HepG2 (cell line): ENCODE measurements around the gene GTF2B. TPM values are rescaled to one million over a fixed set of nuclear protein-coding genes. Genes with fewer than 3 reads are reported as not detected.

Experiments
- AFF4 ChIP-seq: sonication (generic); formaldehyde crosslinking; IDR thresholded peaks from 2 replicates; pipeline ENCODE4 v1.4.0; 2020; ENCODE audit warnings: missing genetic modification reagents
- EHMT2 ChIP-seq: fragments of 200-600 bp; sonication (generic); IDR thresholded peaks from 2 replicates; pipeline ENCODE4 v1.7.0; 2017; ENCODE audit warnings: antibody characterized with exemption, low read depth, low read length, borderline replicate concordance
- FOXJ3 ChIP-seq: sonication (generic); formaldehyde crosslinking; IDR thresholded peaks from 2 replicates; pipeline ENCODE4 v1.4.0; 2020; ENCODE audit warnings: missing genetic modification reagents, mild to moderate bottlenecking, borderline replicate concordance
- HBP1 ChIP-seq: IDR thresholded peaks from 2 replicates; pipeline ENCODE4 v1.6.1; 2016; ENCODE audit warnings: low read depth, control low read depth
- HDAC1 ChIP-seq: sonication (generic); formaldehyde crosslinking; IDR thresholded peaks from 2 replicates; pipeline ENCODE4 v1.5.1; 2020; ENCODE audit warnings: mild to moderate bottlenecking, missing genetic modification reagents
- HOXD1 ChIP-seq: sonication (generic); formaldehyde crosslinking; IDR thresholded peaks from 2 replicates; pipeline ENCODE4 v1.5.0; 2020; ENCODE audit warnings: missing genetic modification reagents
- MED13 ChIP-seq: sonication (generic); formaldehyde crosslinking; IDR thresholded peaks from 2 replicates; pipeline ENCODE4 v1.5.0; 2020; ENCODE audit warnings: missing genetic modification reagents
- NFIC ChIP-seq: IDR thresholded peaks from 2 replicates; pipeline ENCODE4 v1.6.1; 2012; ENCODE audit warnings: mild to moderate bottlenecking, low read length, inconsistent platforms
- PAF1 ChIP-seq: IDR thresholded peaks from 2 replicates; pipeline ENCODE4 v1.6.1; 2016; ENCODE audit warnings: missing genetic modification reagents, missing compliant biosample characterization
- SUZ12 ChIP-seq: fragments of 150-350 bp; IDR thresholded peaks from 2 replicates; pipeline ENCODE4 v1.6.1; 2014; ENCODE audit warnings: low read depth, low read length
- THAP11 ChIP-seq: IDR thresholded peaks from 2 replicates; pipeline ENCODE4 v1.6.1; 2016; ENCODE audit warnings: missing biosample characterization, missing genetic modification reagents
- THAP8 ChIP-seq: sonication (generic); formaldehyde crosslinking; IDR thresholded peaks from 2 replicates; pipeline ENCODE4 v1.5.1; 2020; ENCODE audit warnings: missing genetic modification reagents, mild to moderate bottlenecking, borderline replicate concordance
- TOE1 ChIP-seq: sonication (generic); formaldehyde crosslinking; IDR thresholded peaks from 2 replicates; pipeline ENCODE4 v1.4.0; 2020; ENCODE audit warnings: mild to moderate bottlenecking, missing genetic modification reagents
- ZBTB10 ChIP-seq: sonication (generic); formaldehyde crosslinking; IDR thresholded peaks from 2 replicates; pipeline ENCODE4 v1.4.0; 2020; ENCODE audit warnings: missing genetic modification reagents, borderline replicate concordance
- ZBTB3 ChIP-seq: sonication (generic); formaldehyde crosslinking; IDR thresholded peaks from 2 replicates; pipeline ENCODE4 v1.4.0; 2020; ENCODE audit warnings: low read depth, mild to moderate bottlenecking, moderate library complexity, missing genetic modification reagents, borderline replicate concordance
- ZNF331 ChIP-seq: sonication (generic); formaldehyde crosslinking; IDR thresholded peaks from 2 replicates; pipeline ENCODE4 v1.4.0; 2020; ENCODE audit warnings: missing genetic modification reagents
- ZNF503 ChIP-seq: sonication (generic); formaldehyde crosslinking; IDR thresholded peaks from 2 replicates; pipeline ENCODE4 v1.4.0; 2020; ENCODE audit warnings: missing genetic modification reagents
- ZNF709 ChIP-seq: sonication (generic); formaldehyde crosslinking; IDR thresholded peaks from 2 replicates; pipeline ENCODE4 v1.5.0; 2020; ENCODE audit warnings: mild to moderate bottlenecking, missing genetic modification reagents
- ZNF713 ChIP-seq: sonication (generic); formaldehyde crosslinking; IDR thresholded peaks from 2 replicates; pipeline ENCODE4 v1.4.0; 2020; ENCODE audit warnings: mild to moderate bottlenecking, missing genetic modification reagents
- ZNF777 ChIP-seq: sonication (generic); formaldehyde crosslinking; IDR thresholded peaks from 2 replicates; pipeline ENCODE4 v1.4.0; 2020; ENCODE audit warnings: missing genetic modification reagents
- polyA plus RNA-seq, 8 experiments: library from polyadenylated mRNA; depleted of rRNA in 3 of 8; stranded (reverse) in 7 of 8; unstranded in 1 of 8; fragments of >200 nt; fragmentation: Illumina TruSeq in 4 of 8; extraction: Trizol in 4 of 8; gene quantifications; 2 replicates each; pipeline versions ENCODE4 v1.2.1 to v1.2.3, GENCODE V29; 2011 to 2016; ENCODE audit warnings: low read depth in 4 of 8, missing spikeins in 1 of 8, mixed read lengths in 1 of 8; ENCODE audit not compliant: insufficient read depth in 1 of 8
- total RNA-seq, 5 experiments: library from RNA; depleted of rRNA; stranded (reverse); fragments of >200 nt; fragmentation: Illumina TruSeq; extraction: Trizol; gene quantifications; 2 replicates each; pipeline ENCODE4 v1.2.3, GENCODE V29; 2016; ENCODE audit warnings: low read depth in 1 of 5

The GTF2B gene
- total and polyA plus RNA-seq, 2 of the 13 experiments (the other 11 are each of a cell fraction or from before 2014, with no cell fraction given): 31.5 to 43.4 TPM

- TF ChIP-seq EHMT2 (no peak), ZBTB3 (CRISPR knock-in tag) (no peak), AFF4 (CRISPR knock-in tag) (no peak), ZNF503 (CRISPR knock-in tag) (0 out of 2 replicates have a peak, but pooled peaks have one; percentile 47), ZNF777 (CRISPR knock-in tag) (no peak), PAF1 (no peak), ZNF713 (CRISPR knock-in tag) (no peak), FOXJ3 (CRISPR knock-in tag) (peak; percentile 81; the same call in 1 of the 2 replicates), HOXD1 (CRISPR knock-in tag) (no peak), ZNF709 (CRISPR knock-in tag) (no peak), MED13 (CRISPR knock-in tag) (no peak), ZNF331 (CRISPR knock-in tag) (peak; percentile 70; the same call in 1 of the 2 replicates), ZBTB10 (CRISPR knock-in tag) (no peak), HDAC1 (peak; percentile 72), THAP8 (CRISPR knock-in tag) (no peak), SUZ12 (no peak), TOE1 (no peak), THAP11 (peak; percentile 58), HBP1 (CRISPR knock-in tag) (no peak), NFIC (no peak)
Observed at GRCh38 chr1:88935522-88936222, 44.3 kb upstream of the GTF2B start (continued).
